Osteocyte (in vitro differentiated cells): ENCODE results near the gene GNG11. TPM values are rescaled to one million over a fixed set of nuclear protein-coding genes. Genes with fewer than 3 reads are reported as not detected.

Experiments
- DNase-seq: peaks from one replicate; pipeline ENCODE4 v3.0.0; 2021; ENCODE audit warnings: mixed read lengths; ENCODE audit not compliant: unreplicated experiment; ENCODE audit errors: extremely low spot score
- H3K27ac Mint-ChIP-seq: one replicate; pipeline ENCODE4 v1.8.0; 2021; ENCODE audit warnings: mild to moderate bottlenecking, mixed read lengths; ENCODE audit not compliant: unreplicated experiment
- H3K27me3 Mint-ChIP-seq: one replicate; pipeline ENCODE4 v1.8.0; 2021; ENCODE audit warnings: mixed read lengths; ENCODE audit not compliant: unreplicated experiment
- H3K36me3 Mint-ChIP-seq: one replicate; pipeline ENCODE4 v1.8.0; 2021; ENCODE audit warnings: mixed read lengths; ENCODE audit not compliant: unreplicated experiment
- H3K4me1 Mint-ChIP-seq: one replicate; pipeline ENCODE4 v1.8.0; 2021; ENCODE audit warnings: mixed read lengths; ENCODE audit not compliant: unreplicated experiment
- H3K4me3 Mint-ChIP-seq: one replicate; pipeline ENCODE4 v1.8.0; 2021; ENCODE audit warnings: mild to moderate bottlenecking, moderate library complexity, mixed read lengths; ENCODE audit not compliant: unreplicated experiment
- H3K9me3 Mint-ChIP-seq: one replicate; pipeline ENCODE4 v1.8.0; 2021; ENCODE audit warnings: mixed read lengths; ENCODE audit not compliant: unreplicated experiment
- total RNA-seq: library from RNA; stranded (reverse); gene quantifications from 2 replicates; pipeline ENCODE4 v1.2.1, GENCODE V29; 2021
- TF ChIP-seq, protein P1 (sequence below): fragments of 200-600 bp; sonication (generic); IDR thresholded peaks from 2 replicates; pipeline ENCODE4 v1.5.0; 2021; ENCODE audit warnings: antibody characterized with exemption, mild to moderate bottlenecking, moderate library complexity

Gene GNG11
- total RNA-seq, 1 donor from 2014 or later = 49.7 TPM

DNA sequence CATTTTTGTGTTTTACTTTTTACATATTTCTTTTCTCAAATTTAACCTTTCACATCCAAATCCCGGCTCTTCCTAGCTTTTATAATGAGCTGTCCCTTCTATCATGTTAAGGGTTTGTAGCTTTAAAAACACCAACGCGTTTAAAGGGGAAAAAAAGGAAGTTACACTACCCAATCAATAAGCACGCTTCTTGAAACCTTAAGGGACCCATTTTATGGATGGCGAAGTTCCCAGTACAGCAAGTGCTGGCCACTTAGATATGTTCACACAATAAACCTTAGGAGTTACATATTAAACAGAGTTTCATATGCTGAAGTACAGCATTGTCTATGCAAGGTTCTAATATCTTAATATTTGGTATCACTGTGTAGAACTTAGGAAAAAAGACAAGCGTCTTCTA is 1.8 kb downstream of the GNG11 start:
- peak overlapping the region; percentile 94 for H3K4me3 Mint-ChIP-seq
- H3K27me3 Mint-ChIP-seq = no peaks in the 10 kb centered on the region
- peak overlapping the region; percentile 97 for H3K27ac Mint-ChIP-seq

GRCh38 chr7:93923942-93924341 is 2.4 kb downstream of the GNG11 start:
- H3K27ac Mint-ChIP-seq = peak overlapping the region; percentile 97
- H3K4me1 Mint-ChIP-seq = peaks cover 44% of the 10 kb centered on the region
- peak overlapping the region; percentile 94 for H3K4me3 Mint-ChIP-seq
- TF ChIP-seq, protein P1, sequence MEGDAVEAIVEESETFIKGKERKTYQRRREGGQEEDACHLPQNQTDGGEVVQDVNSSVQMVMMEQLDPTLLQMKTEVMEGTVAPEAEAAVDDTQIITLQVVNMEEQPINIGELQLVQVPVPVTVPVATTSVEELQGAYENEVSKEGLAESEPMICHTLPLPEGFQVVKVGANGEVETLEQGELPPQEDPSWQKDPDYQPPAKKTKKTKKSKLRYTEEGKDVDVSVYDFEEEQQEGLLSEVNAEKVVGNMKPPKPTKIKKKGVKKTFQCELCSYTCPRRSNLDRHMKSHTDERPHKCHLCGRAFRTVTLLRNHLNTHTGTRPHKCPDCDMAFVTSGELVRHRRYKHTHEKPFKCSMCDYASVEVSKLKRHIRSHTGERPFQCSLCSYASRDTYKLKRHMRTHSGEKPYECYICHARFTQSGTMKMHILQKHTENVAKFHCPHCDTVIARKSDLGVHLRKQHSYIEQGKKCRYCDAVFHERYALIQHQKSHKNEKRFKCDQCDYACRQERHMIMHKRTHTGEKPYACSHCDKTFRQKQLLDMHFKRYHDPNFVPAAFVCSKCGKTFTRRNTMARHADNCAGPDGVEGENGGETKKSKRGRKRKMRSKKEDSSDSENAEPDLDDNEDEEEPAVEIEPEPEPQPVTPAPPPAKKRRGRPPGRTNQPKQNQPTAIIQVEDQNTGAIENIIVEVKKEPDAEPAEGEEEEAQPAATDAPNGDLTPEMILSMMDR = no peak
- no peaks in the 10 kb centered on the region for H3K27me3 Mint-ChIP-seq
- no peaks in the 10 kb centered on the region for H3K9me3 Mint-ChIP-seq
- H3K36me3 Mint-ChIP-seq = peaks cover 35% of the 10 kb centered on the region
- DNase-seq = no peak

More for the DNA sequence above, 1.8 kb downstream of the GNG11 start:
- H3K9me3 Mint-ChIP-seq = no peaks in the 10 kb centered on the region
- H3K36me3 Mint-ChIP-seq = peaks cover 34% of the 10 kb centered on the region
- peaks cover 44% of the 10 kb centered on the region for H3K4me1 Mint-ChIP-seq
- no peak for DNase-seq
- TF ChIP-seq, protein P1 = no peak

- no peak overlapping the region for H3K4me3 Mint-ChIP-seq
- H3K9me3 Mint-ChIP-seq = no peaks in the 10 kb centered on the region
These were observed 5.3 kb downstream of the GNG11 start for GRCh38 chr7:93926800-93927199.

GRCh38 chr7:93927585-93927984 is 6.0 kb downstream of the GNG11 start:
- Mint-ChIP-seq H3K9me3 (no peaks in the 10 kb centered on the region), H3K4me1 (peaks cover 28% of the 10 kb centered on the region), H3K27ac (no peak overlapping the region), H3K36me3 (peaks cover 37% of the 10 kb centered on the region), H3K4me3 (no peak overlapping the region), H3K27me3 (no peaks in the 10 kb centered on the region)
- TF ChIP-seq, protein P1 = no peak
- DNase-seq = no peak

More at GRCh38 chr7:93926800-93927199, 5.3 kb downstream of the GNG11 start:
- Mint-ChIP-seq H3K27ac (no peak overlapping the region), H3K4me1 (peaks cover 28% of the 10 kb centered on the region), H3K27me3 (no peaks in the 10 kb centered on the region), H3K36me3 (peaks cover 37% of the 10 kb centered on the region)
- DNase-seq = no peak
- TF ChIP-seq, protein P1 = no peak

GRCh38 chr7:93931655-93932054 is 10.1 kb downstream of the GNG11 start:
- no peaks in the 10 kb centered on the region for H3K9me3 Mint-ChIP-seq
- TF ChIP-seq, protein P1 = no peak
- H3K4me1 Mint-ChIP-seq = peaks cover 23% of the 10 kb centered on the region
- no peaks in the 10 kb centered on the region for H3K27me3 Mint-ChIP-seq
- H3K4me3 Mint-ChIP-seq = no peak overlapping the region
- no peak for DNase-seq
- no peak overlapping the region for H3K27ac Mint-ChIP-seq
- H3K36me3 Mint-ChIP-seq = peaks cover 18% of the 10 kb centered on the region
